GM23338 (cell line): Measurements from ENCODE around the gene BTBD18. TPM values are rescaled to one million over a fixed set of nuclear protein-coding genes. Genes with fewer than 3 reads are reported as not detected.

Source experiments
- ATAC-seq: fragments of 200-7000 bp; cut with Tn5 transposase; 3 replicates; pipeline ENCODE4 v1.9.1; 2020
- DNase-seq: peaks from one replicate; pipeline ENCODE4 v3.0.0-alpha.2; 2015; ENCODE audit warnings: low spot score
- H2AFZ ChIP-seq: fragments of 200-600 bp; sonication (generic); 2 replicates; pipeline ENCODE4 v1.8.0; 2016; ENCODE audit warnings: antibody characterized with exemption, mild to moderate bottlenecking, moderate library complexity
- H3F3A ChIP-seq: fragments of 200-600 bp; sonication (generic); replicated peaks from 2 replicates; pipeline ENCODE4 v1.8.0; 2017; ENCODE audit warnings: antibody characterized with exemption, mixed run types, low read depth
- H3K27ac ChIP-seq: fragments of 200-600 bp; sonication (generic); 2 replicates; pipeline ENCODE4 v1.6.1; 2016; ENCODE audit warnings: low read depth
- H3K27me3 ChIP-seq: fragments of 200-600 bp; sonication (generic); 2 replicates; pipeline ENCODE4 v1.8.0; 2016; ENCODE audit warnings: mild to moderate bottlenecking, mixed run types, moderate library complexity; ENCODE audit not compliant: insufficient read depth
- H3K36me3 ChIP-seq: fragments of 200-600 bp; sonication (generic); 2 replicates; pipeline ENCODE4 v1.8.0; 2016; ENCODE audit warnings: mild to moderate bottlenecking; ENCODE audit not compliant: insufficient read depth
- H3K4me1 ChIP-seq: fragments of 200-600 bp; sonication (generic); 2 replicates; pipeline ENCODE4 v1.8.0; 2016; ENCODE audit warnings: mild to moderate bottlenecking, moderate library complexity; ENCODE audit not compliant: insufficient read depth
- H3K4me2 ChIP-seq: fragments of 200-600 bp; sonication (generic); 2 replicates; pipeline ENCODE4 v1.7.1; 2017; ENCODE audit warnings: mixed run types
- H3K4me3 ChIP-seq: fragments of 200-600 bp; sonication (generic); 2 replicates; pipeline ENCODE4 v1.6.1; 2016; ENCODE audit warnings: mixed run types
- H3K79me2 ChIP-seq: fragments of 200-600 bp; sonication (generic); replicated peaks from 2 replicates; pipeline ENCODE4 v1.8.0; 2017; ENCODE audit warnings: mild to moderate bottlenecking; ENCODE audit not compliant: insufficient read depth
- H3K9me2 ChIP-seq: fragments of 200-600 bp; sonication (generic); 2 replicates; pipeline ENCODE4 v1.8.0; 2017; ENCODE audit not compliant: insufficient read depth
- H4K20me1 ChIP-seq: fragments of 200-600 bp; sonication (generic); replicated peaks from 2 replicates; pipeline ENCODE4 v1.8.0; 2017; ENCODE audit warnings: mild to moderate bottlenecking; ENCODE audit not compliant: insufficient read depth
- H3K27ac Mint-ChIP-seq: 2 replicates; pipeline ENCODE4 v1.8.0; 2020; ENCODE audit warnings: inconsistent platforms, mild to moderate bottlenecking, moderate library complexity, mixed read lengths
- H3K27me3 Mint-ChIP-seq: 3 replicates; pipeline ENCODE4 v1.8.0; 2022; ENCODE audit warnings: low read depth, mild to moderate bottlenecking, moderate library complexity, mixed read lengths, inconsistent platforms; ENCODE audit not compliant: insufficient read depth, poor library complexity
- H3K36me3 Mint-ChIP-seq: 3 replicates; pipeline ENCODE4 v1.8.0; 2021; ENCODE audit warnings: low read depth, mild to moderate bottlenecking, inconsistent platforms, moderate library complexity, mixed read lengths
- H3K4me1 Mint-ChIP-seq: 3 replicates; pipeline ENCODE4 v1.8.0; 2020; ENCODE audit warnings: mild to moderate bottlenecking, inconsistent platforms, mixed read lengths
- H3K4me3 Mint-ChIP-seq: 3 replicates; pipeline ENCODE4 v1.8.0; 2021; ENCODE audit warnings: moderate library complexity, mild to moderate bottlenecking, inconsistent platforms, mixed read lengths
- H3K9me3 Mint-ChIP-seq: 3 replicates; pipeline ENCODE4 v1.8.0; 2020; ENCODE audit warnings: moderate library complexity, mild to moderate bottlenecking, inconsistent platforms, mixed read lengths
- CREB1 ChIP-seq: fragments of 250-450 bp; sonication (Bioruptor Pico); IDR thresholded peaks from 2 replicates; pipeline ENCODE4 v1.5.0; 2020; ENCODE audit warnings: low read depth, mild to moderate bottlenecking, moderate library complexity
- EZH2 ChIP-seq: fragments of 200-600 bp; sonication (generic); IDR thresholded peaks from one replicate; pipeline ENCODE4 v1.8.0; 2017; ENCODE audit warnings: antibody characterized with exemption, mild to moderate bottlenecking, low read depth; ENCODE audit not compliant: unreplicated experiment
- EZH2phosphoT487 ChIP-seq: fragments of 200-600 bp; sonication (generic); IDR thresholded peaks from one replicate; pipeline ENCODE4 v1.8.1; 2018; ENCODE audit warnings: antibody characterized with exemption; ENCODE audit not compliant: unreplicated experiment
- JUNB ChIP-seq: IDR thresholded peaks from one replicate; pipeline ENCODE4 v1.6.1; 2016; ENCODE audit warnings: antibody characterized with exemption; ENCODE audit not compliant: unreplicated experiment
- NANOG ChIP-seq: IDR thresholded peaks from 2 replicates; pipeline ENCODE4 v1.6.1; 2016; ENCODE audit warnings: antibody characterized with exemption, borderline replicate concordance
- ZNF114 ChIP-seq: fragments of 250-450 bp; sonication (Bioruptor Pico); IDR thresholded peaks from 2 replicates; pipeline ENCODE4 v1.5.0; 2020; ENCODE audit warnings: mild to moderate bottlenecking, moderate library complexity
- ZNF331 ChIP-seq: fragments of 250-450 bp; sonication (Bioruptor Pico); IDR thresholded peaks from 2 replicates; pipeline ENCODE4 v1.5.0; 2020; ENCODE audit warnings: low read depth, mild to moderate bottlenecking, moderate library complexity
- polyA plus RNA-seq: library from polyadenylated mRNA; unstranded; fragments of >200 nt; fragmentation: Nextera tagmentation; extraction: Ambion mirVana; gene quantifications from 2 replicates; pipeline ENCODE4 v1.2.1, GENCODE V29; 2016
- total RNA-seq: library from RNA; depleted of rRNA; stranded (reverse); fragments of >200 nt; shearing (Covaris generic); gene quantifications from 2 replicates; pipeline ENCODE4 v1.2.3, GENCODE V29; 2014
- TF ChIP-seq, protein P1 (sequence below): fragments of 250-450 bp; sonication (Bioruptor Pico); IDR thresholded peaks from 2 replicates; pipeline ENCODE4 v1.5.0; 2020; ENCODE audit warnings: mild to moderate bottlenecking, moderate library complexity

Gene BTBD18
- total and polyA plus RNA-seq, 2 experiments from 2014 or later = 0.29 TPM; not detected in 1

DNA sequence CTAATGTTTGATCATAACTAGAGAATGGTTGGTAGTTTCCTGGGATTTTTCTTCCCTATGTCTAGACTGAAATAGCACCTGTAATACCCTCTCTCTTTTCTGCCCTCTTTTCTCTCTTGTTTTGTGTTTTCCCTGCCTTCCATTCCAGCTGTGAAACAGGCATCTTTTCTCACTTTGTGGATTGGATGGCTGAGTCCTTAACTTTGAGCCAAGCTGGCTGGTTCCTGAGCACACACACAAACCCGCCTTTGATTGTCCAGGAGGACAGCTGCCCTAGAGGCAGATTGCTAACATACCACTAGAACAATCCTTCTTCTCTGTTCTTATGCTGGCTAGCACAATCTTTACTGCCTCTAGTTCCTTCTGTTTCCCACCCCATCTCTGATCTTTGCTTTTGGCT is 27.7 kb upstream of the BTBD18 start (continued):
- TF ChIP-seq, protein P1, sequence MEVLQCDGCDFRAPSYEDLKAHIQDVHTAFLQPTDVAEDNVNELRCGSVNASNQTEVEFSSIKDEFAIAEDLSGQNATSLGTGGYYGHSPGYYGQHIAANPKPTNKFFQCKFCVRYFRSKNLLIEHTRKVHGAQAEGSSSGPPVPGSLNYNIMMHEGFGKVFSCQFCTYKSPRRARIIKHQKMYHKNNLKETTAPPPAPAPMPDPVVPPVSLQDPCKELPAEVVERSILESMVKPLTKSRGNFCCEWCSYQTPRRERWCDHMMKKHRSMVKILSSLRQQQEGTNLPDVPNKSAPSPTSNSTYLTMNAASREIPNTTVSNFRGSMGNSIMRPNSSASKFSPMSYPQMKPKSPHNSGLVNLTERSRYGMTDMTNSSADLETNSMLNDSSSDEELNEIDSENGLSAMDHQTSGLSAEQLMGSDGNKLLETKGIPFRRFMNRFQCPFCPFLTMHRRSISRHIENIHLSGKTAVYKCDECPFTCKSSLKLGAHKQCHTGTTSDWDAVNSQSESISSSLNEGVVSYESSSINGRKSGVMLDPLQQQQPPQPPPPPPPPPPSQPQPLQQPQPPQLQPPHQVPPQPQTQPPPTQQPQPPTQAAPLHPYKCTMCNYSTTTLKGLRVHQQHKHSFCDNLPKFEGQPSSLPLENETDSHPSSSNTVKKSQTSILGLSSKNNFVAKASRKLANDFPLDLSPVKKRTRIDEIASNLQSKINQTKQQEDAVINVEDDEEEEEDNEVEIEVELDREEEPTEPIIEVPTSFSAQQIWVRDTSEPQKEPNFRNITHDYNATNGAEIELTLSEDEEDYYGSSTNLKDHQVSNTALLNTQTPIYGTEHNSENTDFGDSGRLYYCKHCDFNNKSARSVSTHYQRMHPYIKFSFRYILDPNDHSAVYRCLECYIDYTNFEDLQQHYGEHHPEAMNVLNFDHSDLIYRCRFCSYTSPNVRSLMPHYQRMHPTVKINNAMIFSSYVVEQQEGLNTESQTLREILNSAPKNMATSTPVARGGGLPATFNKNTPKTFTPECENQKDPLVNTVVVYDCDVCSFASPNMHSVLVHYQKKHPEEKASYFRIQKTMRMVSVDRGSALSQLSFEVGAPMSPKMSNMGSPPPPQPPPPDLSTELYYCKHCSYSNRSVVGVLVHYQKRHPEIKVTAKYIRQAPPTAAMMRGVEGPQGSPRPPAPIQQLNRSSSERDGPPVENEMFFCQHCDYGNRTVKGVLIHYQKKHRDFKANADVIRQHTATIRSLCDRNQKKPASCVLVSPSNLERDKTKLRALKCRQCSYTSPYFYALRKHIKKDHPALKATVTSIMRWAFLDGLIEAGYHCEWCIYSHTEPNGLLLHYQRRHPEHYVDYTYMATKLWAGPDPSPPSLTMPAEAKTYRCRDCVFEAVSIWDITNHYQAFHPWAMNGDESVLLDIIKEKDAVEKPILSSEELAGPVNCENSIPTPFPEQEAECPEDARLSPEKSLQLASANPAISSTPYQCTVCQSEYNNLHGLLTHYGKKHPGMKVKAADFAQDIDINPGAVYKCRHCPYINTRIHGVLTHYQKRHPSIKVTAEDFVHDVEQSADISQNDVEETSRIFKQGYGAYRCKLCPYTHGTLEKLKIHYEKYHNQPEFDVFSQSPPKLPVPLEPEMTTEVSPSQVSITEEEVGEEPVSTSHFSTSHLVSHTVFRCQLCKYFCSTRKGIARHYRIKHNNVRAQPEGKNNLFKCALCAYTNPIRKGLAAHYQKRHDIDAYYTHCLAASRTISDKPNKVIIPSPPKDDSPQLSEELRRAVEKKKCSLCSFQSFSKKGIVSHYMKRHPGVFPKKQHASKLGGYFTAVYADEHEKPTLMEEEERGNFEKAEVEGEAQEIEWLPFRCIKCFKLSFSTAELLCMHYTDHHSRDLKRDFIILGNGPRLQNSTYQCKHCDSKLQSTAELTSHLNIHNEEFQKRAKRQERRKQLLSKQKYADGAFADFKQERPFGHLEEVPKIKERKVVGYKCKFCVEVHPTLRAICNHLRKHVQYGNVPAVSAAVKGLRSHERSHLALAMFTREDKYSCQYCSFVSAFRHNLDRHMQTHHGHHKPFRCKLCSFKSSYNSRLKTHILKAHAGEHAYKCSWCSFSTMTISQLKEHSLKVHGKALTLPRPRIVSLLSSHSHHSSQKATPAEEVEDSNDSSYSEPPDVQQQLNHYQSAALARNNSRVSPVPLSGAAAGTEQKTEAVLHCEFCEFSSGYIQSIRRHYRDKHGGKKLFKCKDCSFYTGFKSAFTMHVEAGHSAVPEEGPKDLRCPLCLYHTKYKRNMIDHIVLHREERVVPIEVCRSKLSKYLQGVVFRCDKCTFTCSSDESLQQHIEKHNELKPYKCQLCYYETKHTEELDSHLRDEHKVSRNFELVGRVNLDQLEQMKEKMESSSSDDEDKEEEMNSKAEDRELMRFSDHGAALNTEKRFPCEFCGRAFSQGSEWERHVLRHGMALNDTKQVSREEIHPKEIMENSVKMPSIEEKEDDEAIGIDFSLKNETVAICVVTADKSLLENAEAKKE (CRISPR knock-in tag) = no peak
- TF ChIP-seq JUNB (no peak), ZNF114 (no peak), NANOG (no peak)

DNA sequence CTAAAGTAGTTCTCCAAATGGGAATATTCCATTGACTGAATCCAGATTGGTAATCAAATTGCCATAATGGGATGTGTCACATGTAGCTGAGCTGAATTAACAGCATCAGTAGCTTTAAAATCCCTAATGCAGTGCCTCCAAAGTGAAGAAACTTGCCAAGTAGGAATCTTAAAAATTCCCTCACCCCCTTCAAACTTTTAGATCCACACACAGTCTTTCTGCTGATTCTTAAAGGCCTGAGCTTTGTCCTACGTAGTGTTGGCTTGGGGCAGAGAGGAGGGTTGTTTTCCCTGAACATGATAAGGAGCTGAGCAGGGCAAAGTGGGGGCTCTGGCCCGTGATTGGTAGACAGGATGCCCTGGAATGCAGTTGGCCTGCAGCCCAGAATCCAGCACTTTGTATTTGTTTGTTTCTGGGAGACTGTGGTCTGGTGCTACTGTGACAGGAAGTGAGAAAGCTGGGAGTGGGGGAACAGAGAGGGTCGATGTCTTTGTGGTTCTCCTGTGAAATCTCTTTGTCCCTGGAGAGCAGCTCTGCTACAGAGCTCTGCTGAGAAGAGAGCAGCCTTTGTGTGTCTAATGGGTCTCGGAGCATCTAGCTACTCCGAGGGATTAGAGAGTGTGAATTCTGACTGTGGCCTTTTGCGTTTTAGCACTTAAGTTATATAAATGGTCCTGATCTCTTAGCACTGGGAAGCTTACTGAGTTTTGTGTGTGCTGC is 26.9 kb upstream of the BTBD18 start:
- Mint-ChIP-seq H3K4me1 (peaks cover 88% of the 10 kb centered on the region), H3K27me3 (peaks cover 10% of the 10 kb centered on the region), H3K27ac (peak overlapping the region; percentile 99), H3K9me3 (no peaks in the 10 kb centered on the region), H3K36me3 (peaks cover 2% of the 10 kb centered on the region; the same call in 1 of the 3 replicates), H3K4me3 (peak overlapping the region; percentile 50)
- peak overlapping the region; percentile 98 for H3K27ac ChIP-seq
- no peaks in the 10 kb centered on the region for H3K27me3 ChIP-seq
- H3K4me3 ChIP-seq = peak overlapping the region; percentile 28
- no peaks in the 10 kb centered on the region for H3K9me2 ChIP-seq
- H3K36me3 ChIP-seq = no peaks in the 10 kb centered on the region
- peaks cover 59% of the 10 kb centered on the region for H3K4me1 ChIP-seq
- ATAC-seq (peak; percentile 71), DNase-seq (peak; percentile 96)
- H3F3A ChIP-seq = no peaks in the 10 kb centered on the region; the same call in 1 of the 2 replicates
- no peaks in the 10 kb centered on the region; the same call in 1 of the 2 replicates for H4K20me1 ChIP-seq
- H2AFZ ChIP-seq = no peak overlapping the region
- peak overlapping the region; percentile 64 for H3K4me2 ChIP-seq
- H3K79me2 ChIP-seq = peaks cover 89% of the 10 kb centered on the region
- TF ChIP-seq CREB1 (CRISPR knock-in tag) (peak; percentile 30; the same call in 1 of the 2 replicates), JUNB (no peak), ZNF331 (CRISPR knock-in tag) (no peak), EZH2 (no peak), EZH2phosphoT487 (no peak)
- TF ChIP-seq, protein P1 (CRISPR knock-in tag) = peak; percentile 63
